GM19397 (cell line): ENCODE data around the gene OPTC.

ENCODE experiments used
- ATAC-seq: cut with Tn5 transposase; IDR thresholded peaks from one replicate; pipeline ENCODE4 v1.9.1; 2021; ENCODE audit warnings: mild to moderate bottlenecking, moderate library complexity; ENCODE audit not compliant: unreplicated experiment

OPTC gene

GRCh38 chr1:203528976-203529835 lies 35.3 kb downstream of the OPTC start:
- ATAC-seq, result no peak

- no peak for ATAC-seq
These were observed 37.1 kb downstream of the OPTC start for GRCh38 chr1:203531063-203531462.

- ATAC-seq, result no peak
These were observed 40.1 kb downstream of the OPTC start for GRCh38 chr1:203534012-203534411.

DNA sequence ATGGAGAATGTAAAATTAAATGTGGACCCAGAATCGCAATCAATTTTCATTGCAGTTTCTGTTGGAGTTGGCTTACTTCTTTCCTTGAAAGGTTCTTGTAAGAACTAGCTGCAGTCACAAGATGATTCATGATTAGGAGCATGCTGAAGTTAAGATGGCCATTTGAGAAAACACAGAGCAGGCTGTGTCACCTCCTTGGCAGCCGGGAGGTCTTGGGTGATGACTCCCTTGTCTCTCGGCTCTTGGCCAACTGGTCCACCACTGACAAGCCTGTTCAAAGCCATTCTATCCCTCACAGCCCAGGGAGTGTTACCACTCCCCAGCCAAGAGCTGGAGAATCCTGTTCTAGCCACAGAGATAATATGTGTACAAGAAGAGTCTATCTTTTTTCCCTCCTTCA lies 40.6 kb downstream of the OPTC start:
- ATAC-seq, result no peak

- no peak for ATAC-seq
These were observed 42.6 kb downstream of the OPTC start for GRCh38 chr1:203536575-203536974.

- no peak for ATAC-seq
These were observed 43.1 kb downstream of the OPTC start for GRCh38 chr1:203536980-203537455.

GRCh38 chr1:203537806-203538464 lies 44.0 kb downstream of the OPTC start:
- no peak for ATAC-seq

DNA sequence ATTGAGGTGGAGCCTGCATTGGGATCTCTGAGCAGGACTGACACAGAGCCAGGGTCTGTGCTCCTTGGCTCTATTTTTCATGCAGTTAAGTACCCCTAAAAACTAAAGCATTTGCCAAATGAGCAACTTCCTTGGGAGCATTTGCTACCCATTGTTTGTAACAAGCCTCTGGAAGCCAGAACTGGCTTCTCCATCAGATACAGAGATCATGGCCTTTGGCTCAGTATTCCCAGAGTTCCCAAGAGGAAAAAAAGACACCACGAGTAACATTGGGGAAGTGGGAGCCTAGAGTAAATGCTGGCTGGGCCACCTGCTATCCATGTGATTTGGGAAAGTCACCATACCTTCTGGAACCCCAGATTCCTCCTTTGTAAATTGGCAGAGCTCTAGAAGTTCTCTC lies 44.8 kb downstream of the OPTC start:
- no peak for ATAC-seq

- no peak for ATAC-seq
These were observed 46.0 kb downstream of the OPTC start for GRCh38 chr1:203539831-203540546.

- no peak for ATAC-seq
These were observed 50.5 kb downstream of the OPTC start for GRCh38 chr1:203544485-203544884.

- no peak for ATAC-seq
These were observed 51.2 kb downstream of the OPTC start for GRCh38 chr1:203544978-203545816.

- ATAC-seq, result no peak
These were observed 52.3 kb downstream of the OPTC start for GRCh38 chr1:203546274-203546673.

GRCh38 chr1:203547147-203547546 lies 53.2 kb downstream of the OPTC start:
- ATAC-seq, result no peak

DNA sequence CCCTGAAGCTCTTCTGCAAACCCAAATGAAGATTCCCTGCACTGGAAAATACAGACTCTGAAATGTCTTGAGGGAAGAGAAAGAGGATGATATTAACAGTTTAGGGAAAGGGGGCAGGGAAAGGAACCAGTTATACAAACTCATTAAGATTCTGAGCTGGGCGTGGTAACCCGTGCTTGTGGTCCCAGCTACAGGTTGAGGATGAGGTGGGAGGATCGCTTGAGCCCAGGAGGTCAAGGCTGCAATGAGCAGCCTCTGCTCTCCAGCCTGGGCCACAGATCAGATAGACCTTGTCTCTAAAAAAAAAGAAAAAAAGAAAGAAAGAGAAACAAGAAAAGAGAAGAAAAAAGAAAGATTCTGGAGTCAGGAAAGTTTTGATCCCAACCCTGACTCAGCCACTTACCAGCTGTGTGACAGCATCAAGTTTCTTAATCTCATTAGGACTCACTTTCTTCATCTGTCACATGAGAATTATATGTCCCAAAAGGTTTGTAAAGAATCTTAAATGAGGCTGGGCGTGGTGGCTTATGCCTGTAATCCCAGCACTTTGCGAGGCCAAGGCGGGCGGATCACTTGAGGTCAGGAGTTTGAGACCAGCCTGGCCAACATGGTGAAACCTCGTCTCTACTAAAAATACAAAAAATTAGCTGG lies 53.9 kb downstream of the OPTC start:
- no peak for ATAC-seq

- ATAC-seq, result no peak
These were observed 54.9 kb downstream of the OPTC start for GRCh38 chr1:203548892-203549291.

GRCh38 chr1:203549309-203549708 lies 55.4 kb downstream of the OPTC start:
- ATAC-seq, result no peak

DNA sequence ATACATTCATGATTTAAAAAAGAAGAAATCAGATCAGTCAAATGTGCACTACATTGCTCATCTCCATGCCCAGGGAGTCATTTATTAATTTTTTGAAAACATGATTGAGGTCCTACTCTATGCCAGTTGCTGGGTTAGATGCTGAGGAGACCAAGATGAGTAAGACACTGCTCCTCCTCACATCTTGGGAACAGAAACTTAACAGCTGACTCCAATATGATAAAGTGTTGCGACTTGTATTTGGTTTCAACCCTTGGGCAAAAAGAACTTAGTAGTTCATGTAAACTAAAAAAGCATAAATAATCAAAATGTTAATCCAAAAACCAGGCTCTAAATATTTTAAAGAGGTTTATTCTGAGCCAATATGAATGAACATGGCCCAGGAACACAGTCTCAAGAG lies 56.9 kb downstream of the OPTC start:
- no peak for ATAC-seq

DNA sequence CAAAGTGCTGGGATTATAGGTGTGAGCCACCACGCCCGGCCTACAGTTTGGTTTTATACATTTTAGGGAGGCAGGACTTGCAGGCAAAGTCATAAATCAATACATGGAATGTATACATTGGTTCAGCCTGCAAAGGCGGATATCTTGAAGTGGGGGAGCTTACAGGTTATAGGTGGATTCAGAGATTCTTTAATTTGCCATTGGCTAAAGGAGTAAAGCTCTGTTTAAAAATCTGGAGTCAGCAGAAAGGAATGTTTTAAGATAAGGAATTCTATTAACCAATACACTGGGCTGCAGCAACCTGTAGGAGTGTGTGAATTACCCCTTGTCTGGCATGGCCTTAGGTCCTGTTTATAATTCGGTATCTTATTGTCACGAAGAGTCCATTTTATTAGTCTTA lies 57.6 kb downstream of the OPTC start:
- no peak for ATAC-seq

DNA sequence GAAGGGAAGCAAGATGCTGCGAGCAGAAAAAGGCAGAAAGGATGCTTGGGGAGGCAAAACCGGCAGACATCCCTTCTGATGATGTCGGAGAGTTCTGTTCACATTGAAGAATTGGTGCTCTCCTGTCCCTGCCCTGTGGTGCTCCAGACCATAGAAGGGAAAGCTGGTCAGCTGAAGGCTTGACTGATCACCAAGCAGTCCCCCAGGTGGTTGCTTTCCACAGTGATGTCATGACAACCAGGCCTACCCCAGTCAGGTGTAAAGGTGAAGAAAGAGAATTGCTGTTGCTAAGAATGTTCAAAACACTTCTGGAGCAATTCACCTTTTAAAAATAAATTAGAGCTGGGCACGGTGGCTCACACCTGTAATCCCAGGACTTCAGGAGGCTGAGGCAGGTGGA lies 59.5 kb downstream of the OPTC start:
- ATAC-seq, result no peak

DNA sequence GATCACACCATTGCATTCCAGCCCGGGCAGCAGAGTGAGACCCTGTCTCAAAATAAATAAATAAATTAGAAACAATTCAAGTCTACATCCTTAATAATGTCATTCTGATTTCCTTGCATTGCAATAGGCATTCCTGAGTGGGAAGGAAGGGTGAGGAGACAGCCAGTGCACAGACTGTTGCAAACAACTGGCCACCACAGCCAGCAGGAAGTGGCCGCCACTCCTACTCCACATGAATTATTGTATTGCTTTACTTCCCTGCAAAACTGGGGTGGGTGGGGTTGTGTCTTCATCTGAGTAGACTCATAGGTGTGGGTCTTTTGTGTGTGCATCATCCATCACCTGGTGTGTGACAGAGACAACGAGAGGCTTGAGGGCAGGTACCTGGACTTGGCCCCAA lies 60.1 kb downstream of the OPTC start:
- no peak for ATAC-seq
